CD4-positive, alpha-beta T cell treated with Interleukin-6 at 100 ng/mL for 8 hours (primary cell): ENCODE measurements around the gene FRY.

Experiments
- DNase-seq: peaks from one replicate; pipeline ENCODE4 v3.0.0-alpha.2; 2020; ENCODE audit warnings: mixed read lengths, low spot score

Gene FRY

GRCh38 chr13:32259116-32259515, 227.5 kb downstream of the FRY start:
- no peak for DNase-seq

GRCh38 chr13:32261567-32261966, 230.0 kb downstream of the FRY start:
- no peak for DNase-seq

- no peak for DNase-seq
These were observed 230.6 kb downstream of the FRY start for GRCh38 chr13:32262165-32262564.

GRCh38 chr13:32262619-32263018, 231.0 kb downstream of the FRY start:
- DNase-seq: no peak

GRCh38 chr13:32264407-32264806, 232.8 kb downstream of the FRY start:
- DNase-seq: no peak

- DNase-seq: no peak
These were observed 234.2 kb downstream of the FRY start for GRCh38 chr13:32265726-32266125.

- no peak for DNase-seq
These were observed 234.6 kb downstream of the FRY start for GRCh38 chr13:32266130-32266529.

- peak; percentile 15 for DNase-seq
These were observed 236.4 kb downstream of the FRY start for GRCh38 chr13:32267836-32268439.

GRCh38 chr13:32272021-32272683, 240.6 kb downstream of the FRY start:
- no peak for DNase-seq

- DNase-seq: no peak
These were observed 246.3 kb downstream of the FRY start for GRCh38 chr13:32277839-32278238.

- no peak for DNase-seq
These were observed 246.9 kb downstream of the FRY start for GRCh38 chr13:32278426-32278825.

- no peak for DNase-seq
These were observed 249.5 kb downstream of the FRY start for GRCh38 chr13:32281096-32281495.

GRCh38 chr13:32282096-32282711, 250.6 kb downstream of the FRY start:
- DNase-seq: no peak

GRCh38 chr13:32284927-32285632, 253.5 kb downstream of the FRY start:
- no peak for DNase-seq

- no peak for DNase-seq
These were observed 254.0 kb downstream of the FRY start for GRCh38 chr13:32285633-32285965.

GRCh38 chr13:32297206-32297605, 265.6 kb downstream of the FRY start:
- no peak for DNase-seq

- DNase-seq: no peak
These were observed 267.1 kb downstream of the FRY start for GRCh38 chr13:32298695-32299094.

GRCh38 chr13:32299893-32300292, 268.3 kb downstream of the FRY start:
- no peak for DNase-seq

GRCh38 chr13:32300406-32300805, 268.8 kb downstream of the FRY start:
- no peak for DNase-seq

GRCh38 chr13:32300920-32301319, 269.3 kb downstream of the FRY start:
- DNase-seq: no peak

GRCh38 chr13:32302461-32302860, 270.9 kb downstream of the FRY start:
- DNase-seq: no peak

- DNase-seq: no peak
These were observed 274.1 kb downstream of the FRY start for GRCh38 chr13:32305646-32306045.
